Activated T-cell treated with anti-CD3 and anti-CD28 coated beads, Interleukin-2, amount 50 U/mL, for 72 hours (primary cell): ENCODE data around the gene SPO11. TPM values are rescaled to one million over a fixed set of nuclear protein-coding genes. Genes with fewer than 3 reads are reported as not detected.

Experiments used
- ATAC-seq, 2 donors: fragments of 150-1000 bp; cut with Tn5 transposase; replicated peaks in 1 of 2; 2 replicates each; pipeline ENCODE4 v1.10.0; 2021; ENCODE audit warnings: moderate library complexity in 2 of 2, mild to moderate bottlenecking in 1 of 2
- DNase-seq, 2 donors: peaks; one replicate each; pipeline ENCODE4 v3.0.0; 2021 to 2022; ENCODE audit warnings: mixed read lengths in 1 of 2
- H3K27ac Mint-ChIP-seq: one replicate; pipeline ENCODE4 v1.8.0; 2022; ENCODE audit warnings: mild to moderate bottlenecking, moderate library complexity, mixed read lengths
- H3K27me3 Mint-ChIP-seq: one replicate; pipeline ENCODE4 v1.8.0; 2022; ENCODE audit warnings: low read depth, mixed read lengths
- H3K36me3 Mint-ChIP-seq, 2 donors: one replicate each; pipeline ENCODE4 v1.8.0; 2022; ENCODE audit warnings: mixed read lengths in 2 of 2, mild to moderate bottlenecking in 1 of 2; ENCODE audit not compliant: insufficient read depth in 2 of 2
- H3K4me1 Mint-ChIP-seq: one replicate; pipeline ENCODE4 v1.8.0; 2022; ENCODE audit warnings: low read depth, mixed read lengths
- H3K4me3 Mint-ChIP-seq, 2 donors: one replicate each; pipeline ENCODE4 v1.8.0; 2022; ENCODE audit warnings: mild to moderate bottlenecking in 2 of 2, mixed read lengths in 2 of 2, moderate library complexity in 2 of 2
- H3K9me3 Mint-ChIP-seq, 2 donors: one replicate each; pipeline ENCODE4 v1.8.0; 2022; ENCODE audit warnings: mixed read lengths in 2 of 2
- total RNA-seq, 2 donors: library from RNA; stranded (reverse); gene quantifications; one replicate each; pipeline ENCODE4 v1.2.3, GENCODE V29; 2022

Gene SPO11
- total RNA-seq, 2 donors from 2014 or later, result not detected

DNA sequence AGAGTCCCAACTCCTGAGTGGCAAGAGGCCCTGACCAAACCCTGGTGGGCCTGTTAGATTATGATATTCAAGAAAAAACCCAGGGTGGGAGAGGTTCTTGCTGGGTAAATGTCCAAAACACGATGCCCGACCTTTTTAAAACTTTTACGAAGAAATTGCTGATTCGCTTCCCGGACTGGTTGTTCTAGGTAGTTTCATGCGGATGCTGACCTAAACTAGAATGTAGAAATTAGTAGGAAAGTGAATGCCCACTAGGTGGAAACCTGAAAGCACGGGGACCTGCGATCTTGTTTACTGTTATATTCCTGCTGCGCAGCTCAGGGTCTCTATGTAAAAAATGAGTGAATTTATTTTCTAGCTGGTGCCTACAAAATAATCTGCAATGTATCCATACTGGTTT lies 23.7 kb downstream of the SPO11 start:
- peak overlapping the region; percentile 53 for H3K27ac Mint-ChIP-seq
- no peak for DNase-seq
- no peaks in the 10 kb centered on the region for H3K27me3 Mint-ChIP-seq
- H3K4me1 Mint-ChIP-seq, result peaks cover 26% of the 10 kb centered on the region
- H3K4me3 Mint-ChIP-seq, result peak overlapping the region; percentile 27 to 63
- H3K36me3 Mint-ChIP-seq, result peaks cover 5 to 26% of the 10 kb centered on the region in 2 donors
- no peaks in the 10 kb centered on the region for H3K9me3 Mint-ChIP-seq
- no peak for ATAC-seq

- Mint-ChIP-seq H3K27me3 (no peaks in the 10 kb centered on the region), H3K9me3 (no peaks in the 10 kb centered on the region), H3K4me1 (no peaks in the 10 kb centered on the region), H3K27ac (no peak overlapping the region), H3K4me3 (no peak overlapping the region), H3K36me3 (peaks cover 6 to 33% of the 10 kb centered on the region in 2 donors)
- no peak for DNase-seq
- no peak for ATAC-seq
Observed at GRCh38 chr20:57361517-57361916, 31.9 kb downstream of the SPO11 start.

- no peak for ATAC-seq
- peaks cover 6 to 39% of the 10 kb centered on the region in 2 donors for H3K36me3 Mint-ChIP-seq
- no peaks in the 10 kb centered on the region for H3K27me3 Mint-ChIP-seq
- peak overlapping the region; percentile 70 for H3K27ac Mint-ChIP-seq
- H3K4me3 Mint-ChIP-seq, result no peak overlapping the region
- no peak for DNase-seq
- H3K4me1 Mint-ChIP-seq, result no peaks in the 10 kb centered on the region
- no peaks in the 10 kb centered on the region for H3K9me3 Mint-ChIP-seq
Observed at GRCh38 chr20:57364451-57364850, 34.8 kb downstream of the SPO11 start.

DNA sequence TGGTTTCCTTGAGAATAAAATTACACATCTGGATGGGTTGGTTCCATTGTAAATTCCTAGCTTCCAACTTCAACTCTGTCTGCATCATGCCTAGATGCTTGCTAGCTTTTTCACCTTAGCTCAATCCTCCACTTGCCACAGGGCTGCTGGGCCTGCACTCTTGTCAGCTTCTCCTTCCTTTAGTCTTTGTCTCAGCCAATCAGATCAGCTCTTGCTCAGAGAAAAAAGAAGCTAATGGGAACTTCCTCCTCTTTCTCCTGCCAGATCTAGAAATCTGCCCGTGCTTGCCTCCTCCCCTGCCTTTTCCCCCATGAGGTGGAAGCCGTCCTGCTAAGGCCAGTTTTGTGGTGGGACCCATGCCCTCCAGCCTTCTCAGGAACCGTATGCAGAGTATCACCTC lies 40.0 kb downstream of the SPO11 start:
- ATAC-seq, result no peak
- Mint-ChIP-seq H3K27me3 (no peaks in the 10 kb centered on the region), H3K9me3 (no peaks in the 10 kb centered on the region), H3K4me3 (no peak overlapping the region), H3K36me3 (peaks cover 18 to 46% of the 10 kb centered on the region in 2 donors), H3K4me1 (peaks cover 7% of the 10 kb centered on the region), H3K27ac (peak overlapping the region; percentile 8)
- DNase-seq, result no peak

DNA sequence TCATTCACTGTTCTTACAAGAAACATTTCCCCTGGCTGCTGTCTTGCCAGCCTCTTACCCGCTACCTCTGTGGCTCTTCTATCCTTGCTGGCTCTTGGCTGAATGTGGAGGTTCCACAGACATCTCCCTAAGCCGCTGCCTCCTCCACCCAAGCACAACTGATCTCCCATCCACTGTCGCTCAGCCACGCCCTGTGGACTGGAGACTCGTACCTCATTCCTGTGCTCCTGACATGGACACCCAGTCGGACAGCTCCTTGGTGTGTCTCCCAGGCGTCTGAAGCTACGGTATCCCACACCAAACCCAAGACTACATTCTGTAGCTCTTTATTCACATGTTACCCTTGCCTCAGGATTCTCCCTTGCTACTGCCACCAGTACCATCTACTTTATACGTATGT lies 40.7 kb downstream of the SPO11 start:
- peak overlapping the region; percentile 48 for H3K27ac Mint-ChIP-seq
- peaks cover 11% of the 10 kb centered on the region for H3K4me1 Mint-ChIP-seq
- peaks cover 18 to 43% of the 10 kb centered on the region in 2 donors for H3K36me3 Mint-ChIP-seq
- no peaks in the 10 kb centered on the region for H3K27me3 Mint-ChIP-seq
- H3K9me3 Mint-ChIP-seq, result no peaks in the 10 kb centered on the region
- DNase-seq (no peak), ATAC-seq (no peak)
- H3K4me3 Mint-ChIP-seq, result no peak overlapping the region

DNA sequence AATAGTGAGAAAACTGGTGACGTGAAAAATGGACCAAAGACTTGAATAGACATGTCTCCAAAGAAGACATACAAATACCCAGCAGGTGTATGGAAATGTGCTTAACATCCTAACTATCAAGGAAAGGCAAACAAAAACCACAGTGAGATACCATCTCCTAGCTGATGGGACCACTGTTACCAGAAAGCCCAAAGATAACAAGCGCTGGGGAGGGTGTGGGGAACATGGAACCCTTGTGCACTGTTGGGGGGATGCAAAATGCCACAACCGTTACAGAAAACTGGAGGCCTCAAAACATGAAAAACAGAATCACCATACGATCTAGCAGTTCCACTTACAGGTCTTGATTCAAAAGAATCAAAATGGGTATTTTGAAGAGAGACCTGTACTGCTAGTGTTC lies 41.8 kb downstream of the SPO11 start:
- Mint-ChIP-seq H3K27ac (no peak overlapping the region), H3K36me3 (peaks cover 18 to 38% of the 10 kb centered on the region in 2 donors), H3K4me3 (no peak overlapping the region), H3K4me1 (peaks cover 11% of the 10 kb centered on the region), H3K27me3 (no peaks in the 10 kb centered on the region), H3K9me3 (no peaks in the 10 kb centered on the region)
- DNase-seq, result no peak
- ATAC-seq, result no peak

DNA sequence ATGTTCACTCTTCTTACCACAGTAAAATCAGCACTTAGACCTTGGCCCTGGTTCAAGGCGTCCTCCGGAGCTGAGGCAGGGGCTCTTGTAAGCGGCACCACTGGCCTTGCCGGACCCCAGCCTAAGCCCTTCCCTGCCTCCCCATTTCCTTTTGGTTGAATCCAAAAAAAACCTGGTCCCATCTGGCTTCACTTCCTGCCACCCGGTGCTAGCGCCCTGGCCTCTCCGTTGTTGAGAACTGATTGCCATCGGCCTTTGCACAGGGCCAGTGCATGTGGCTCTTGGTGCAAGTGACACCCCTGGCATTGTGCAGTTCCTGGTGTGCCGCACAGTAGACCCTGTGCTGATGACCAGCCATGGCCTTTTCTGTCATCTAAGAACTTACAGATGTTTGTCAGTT lies 42.6 kb downstream of the SPO11 start:
- ATAC-seq (no peak), DNase-seq (no peak)
- H3K36me3 Mint-ChIP-seq, result peaks cover 16 to 34% of the 10 kb centered on the region in 2 donors
- H3K9me3 Mint-ChIP-seq, result no peaks in the 10 kb centered on the region
- no peak overlapping the region for H3K4me3 Mint-ChIP-seq
- no peaks in the 10 kb centered on the region for H3K27me3 Mint-ChIP-seq
- H3K27ac Mint-ChIP-seq, result no peak overlapping the region
- H3K4me1 Mint-ChIP-seq, result peaks cover 11% of the 10 kb centered on the region

DNA sequence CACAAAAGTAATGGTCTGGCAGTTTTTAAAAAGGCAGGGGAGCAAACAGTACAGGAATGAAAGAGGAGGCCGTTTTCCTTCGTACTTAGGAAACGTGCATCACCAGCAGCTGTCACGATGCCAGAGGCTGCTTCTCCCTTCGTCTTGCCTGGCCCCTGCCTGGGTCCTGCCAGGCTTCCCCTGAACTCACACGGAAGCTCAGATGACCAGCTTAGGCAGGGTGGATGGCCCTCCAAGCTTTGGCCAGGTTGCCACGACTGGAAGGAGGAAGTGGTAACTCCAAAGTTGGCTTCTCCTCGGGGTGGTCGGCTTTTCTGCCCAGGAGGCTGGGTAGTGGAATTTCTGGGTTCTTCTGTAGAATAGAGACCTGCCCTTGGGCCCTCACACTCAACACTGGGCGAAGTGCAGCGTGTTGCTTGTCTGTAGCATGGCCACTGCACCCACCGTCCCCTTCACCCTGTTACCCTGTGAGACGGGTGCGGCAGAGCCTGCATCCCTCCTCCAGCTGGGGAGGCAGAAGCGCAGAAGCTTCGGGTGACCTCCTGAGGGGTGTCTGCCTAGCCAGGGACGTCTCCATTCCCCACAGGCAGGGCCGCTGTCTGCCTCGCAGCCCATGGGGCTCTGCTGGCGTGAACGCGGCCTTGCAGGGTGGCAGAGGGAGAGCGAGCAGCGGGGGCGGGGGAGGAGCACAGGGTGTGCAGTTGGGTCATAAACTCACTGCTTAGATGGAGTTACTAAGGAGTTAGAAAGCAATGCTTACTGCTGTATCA lies 43.2 kb downstream of the SPO11 start:
- peaks cover 20 to 40% of the 10 kb centered on the region in 2 donors for H3K36me3 Mint-ChIP-seq
- H3K4me3 Mint-ChIP-seq, result no peak overlapping the region
- H3K4me1 Mint-ChIP-seq, result peaks cover 11% of the 10 kb centered on the region
- no peaks in the 10 kb centered on the region for H3K9me3 Mint-ChIP-seq
- ATAC-seq, result no peak
- no peak overlapping the region for H3K27ac Mint-ChIP-seq
- DNase-seq, result no peak
- no peaks in the 10 kb centered on the region for H3K27me3 Mint-ChIP-seq

- no peak for DNase-seq
- ATAC-seq, result no peak
- H3K9me3 Mint-ChIP-seq, result no peaks in the 10 kb centered on the region
- peaks cover 27% of the 10 kb centered on the region for H3K4me1 Mint-ChIP-seq
- H3K27ac Mint-ChIP-seq, result no peak overlapping the region
- peaks cover 19 to 39% of the 10 kb centered on the region in 2 donors for H3K36me3 Mint-ChIP-seq
- H3K4me3 Mint-ChIP-seq, result no peak overlapping the region
- no peaks in the 10 kb centered on the region for H3K27me3 Mint-ChIP-seq
Observed at GRCh38 chr20:57374343-57374930, 44.8 kb downstream of the SPO11 start.

- H3K27ac Mint-ChIP-seq, result no peak overlapping the region
- H3K9me3 Mint-ChIP-seq, result no peaks in the 10 kb centered on the region
- H3K4me3 Mint-ChIP-seq, result no peak overlapping the region
- peaks cover 14 to 33% of the 10 kb centered on the region in 2 donors for H3K36me3 Mint-ChIP-seq
- H3K27me3 Mint-ChIP-seq, result no peaks in the 10 kb centered on the region
- peaks cover 32% of the 10 kb centered on the region for H3K4me1 Mint-ChIP-seq
- DNase-seq, result no peak
- ATAC-seq, result no peak
Observed at GRCh38 chr20:57374931-57375651, 45.5 kb downstream of the SPO11 start.

DNA sequence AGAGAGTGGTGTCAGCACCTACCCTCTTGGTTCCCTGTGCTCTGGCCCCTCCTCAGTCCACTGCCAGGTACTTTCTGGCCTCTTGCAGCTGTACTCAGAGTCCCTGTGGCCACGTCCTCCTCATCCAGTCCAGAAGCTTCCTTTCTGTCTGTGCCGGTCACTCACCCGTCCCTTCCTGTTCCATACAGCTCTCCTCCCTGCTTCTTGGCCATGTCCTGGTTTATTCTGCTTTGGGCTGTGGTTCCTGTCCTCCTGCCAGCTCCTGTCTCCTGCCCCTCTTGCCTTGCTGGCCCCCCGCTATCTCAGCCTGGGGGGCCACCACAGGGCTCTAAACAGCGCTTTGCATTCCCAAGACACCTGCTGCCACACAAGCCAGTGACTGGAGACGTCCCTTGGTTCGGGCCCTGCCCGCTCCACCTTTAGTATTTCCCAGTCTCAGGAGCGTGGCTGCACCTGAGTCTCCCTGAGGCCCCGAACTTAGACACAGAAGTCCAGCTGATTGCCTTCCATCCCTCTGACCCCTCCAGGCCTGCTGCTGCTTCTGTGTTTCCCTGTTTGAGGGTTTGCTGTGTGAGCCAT lies 46.1 kb downstream of the SPO11 start:
- peaks cover 10 to 27% of the 10 kb centered on the region in 2 donors for H3K36me3 Mint-ChIP-seq
- H3K4me3 Mint-ChIP-seq, result no peak overlapping the region
- H3K9me3 Mint-ChIP-seq, result no peaks in the 10 kb centered on the region
- ATAC-seq (no peak), DNase-seq (no peak)
- H3K4me1 Mint-ChIP-seq, result peaks cover 32% of the 10 kb centered on the region
- no peaks in the 10 kb centered on the region for H3K27me3 Mint-ChIP-seq
- H3K27ac Mint-ChIP-seq, result peak overlapping the region; percentile 74

GRCh38 chr20:57377350-57377749 lies 47.7 kb downstream of the SPO11 start:
- no peak for DNase-seq
- Mint-ChIP-seq H3K4me3 (peak overlapping the region in 1 of 2 donors; percentile 18), H3K36me3 (peaks cover 6 to 21% of the 10 kb centered on the region in 2 donors), H3K27ac (peak overlapping the region; percentile 8), H3K27me3 (no peaks in the 10 kb centered on the region), H3K9me3 (no peaks in the 10 kb centered on the region), H3K4me1 (peaks cover 40% of the 10 kb centered on the region)
- ATAC-seq, result no peak

DNA sequence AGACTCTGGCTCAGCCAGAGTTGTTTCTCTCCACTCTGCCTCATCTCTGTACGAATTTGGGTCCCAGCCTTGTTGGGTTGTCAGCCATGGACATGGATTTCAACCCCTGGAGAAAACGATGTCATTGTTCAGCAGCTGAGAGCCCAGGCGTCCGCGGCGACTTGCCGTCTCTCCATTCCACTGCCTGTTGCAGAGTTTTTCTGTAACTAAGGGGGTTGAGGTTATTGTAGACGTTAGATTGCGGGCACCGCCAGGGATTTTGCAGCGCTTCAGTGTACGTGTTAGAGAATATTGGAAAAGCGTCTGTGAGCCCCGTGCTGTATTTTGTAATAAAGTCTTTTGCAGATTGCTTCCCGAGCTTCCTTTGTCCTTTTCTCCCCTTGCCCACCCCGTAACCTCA lies 48.5 kb downstream of the SPO11 start:
- Mint-ChIP-seq H3K9me3 (no peaks in the 10 kb centered on the region), H3K27me3 (no peaks in the 10 kb centered on the region), H3K36me3 (peaks cover 6 to 21% of the 10 kb centered on the region in 2 donors), H3K4me1 (peaks cover 44% of the 10 kb centered on the region), H3K27ac (no peak overlapping the region), H3K4me3 (peak overlapping the region in 1 of 2 donors; percentile 54)
- no peak for DNase-seq
- no peak for ATAC-seq
